GM23248 (cell line): Measurements from ENCODE around the gene CASZ1. TPM values are rescaled to one million over a fixed set of nuclear protein-coding genes. Genes with fewer than 3 reads are reported as not detected.

Experiments used
- DNase-seq: peaks from one replicate; pipeline ENCODE4 v3.0.0-alpha.2; 2015
- H2AFZ ChIP-seq: fragments of 200-600 bp; sonication (generic); 2 replicates; pipeline ENCODE4 v1.6.1; 2016; ENCODE audit warnings: antibody characterized with exemption
- H3F3A ChIP-seq: fragments of 200-600 bp; sonication (generic); 2 replicates; pipeline ENCODE4 v1.6.1; 2016; ENCODE audit warnings: mild to moderate bottlenecking, antibody characterized with exemption, mixed run types; ENCODE audit not compliant: insufficient read depth
- H3K27ac ChIP-seq: fragments of 200-600 bp; sonication (generic); 2 replicates; pipeline ENCODE4 v1.5.1; 2016; ENCODE audit warnings: mild to moderate bottlenecking
- H3K27me3 ChIP-seq: fragments of 200-600 bp; sonication (generic); replicated peaks from 2 replicates; pipeline ENCODE4 v1.6.1; 2016; ENCODE audit warnings: mild to moderate bottlenecking; ENCODE audit not compliant: insufficient read depth
- H3K36me3 ChIP-seq: fragments of 200-600 bp; sonication (generic); 2 replicates; pipeline ENCODE4 v1.6.1; 2016; ENCODE audit warnings: low read depth, mild to moderate bottlenecking
- H3K4me1 ChIP-seq: fragments of 200-600 bp; sonication (generic); 2 replicates; pipeline ENCODE4 v1.6.1; 2016; ENCODE audit warnings: mild to moderate bottlenecking; ENCODE audit not compliant: insufficient read depth
- H3K4me2 ChIP-seq: fragments of 200-600 bp; sonication (generic); one replicate; pipeline ENCODE4 v1.6.1; 2016; ENCODE audit warnings: mild to moderate bottlenecking; ENCODE audit not compliant: unreplicated experiment
- H3K4me3 ChIP-seq: fragments of 200-600 bp; sonication (generic); 2 replicates; pipeline ENCODE4 v1.5.1; 2016; ENCODE audit warnings: mild to moderate bottlenecking
- H3K79me2 ChIP-seq: fragments of 200-600 bp; sonication (generic); 2 replicates; pipeline ENCODE4 v1.6.1; 2016; ENCODE audit warnings: mild to moderate bottlenecking; ENCODE audit not compliant: insufficient read depth
- H3K9ac ChIP-seq: fragments of 200-600 bp; sonication (generic); 2 replicates; pipeline ENCODE4 v1.6.1; 2016; ENCODE audit warnings: mild to moderate bottlenecking
- H3K9me2 ChIP-seq: fragments of 200-600 bp; sonication (generic); 2 replicates; pipeline ENCODE4 v1.6.1; 2016; ENCODE audit warnings: mixed run types, mild to moderate bottlenecking, moderate library complexity; ENCODE audit not compliant: insufficient read depth
- H3K9me3 ChIP-seq: fragments of 200-600 bp; sonication (generic); one replicate; pipeline ENCODE4 v1.6.1; 2017; ENCODE audit warnings: low read depth
- H4K20me1 ChIP-seq: fragments of 200-600 bp; sonication (generic); 2 replicates; pipeline ENCODE4 v1.6.0; 2016; ENCODE audit not compliant: insufficient read depth
- EZH2 ChIP-seq: fragments of 200-600 bp; sonication (generic); IDR thresholded peaks from 2 replicates; pipeline ENCODE4 v1.6.1; 2018; ENCODE audit warnings: antibody characterized with exemption, mild to moderate bottlenecking; ENCODE audit not compliant: insufficient read depth, poor library complexity, severe bottlenecking
- EZH2phosphoT487 ChIP-seq: fragments of 200-600 bp; sonication (generic); IDR thresholded peaks from 2 replicates; pipeline ENCODE4 v1.6.1; 2018; ENCODE audit warnings: antibody characterized with exemption, moderate library complexity, mild to moderate bottlenecking, low read depth; ENCODE audit not compliant: insufficient read depth
- WGBS, 2 experiments: methylation state at CpG; one replicate each; pipeline ENCODE4 v1.1.6; 2015 to 2017; ENCODE audit warnings: low lambda C conversion rate in 2 of 2, low coverage in 1 of 2; ENCODE audit errors: missing lambda C conversion rate in 2 of 2; 5-methylcytosine and 5-hydroxymethylcytosine counted together
- in situ Hi-C: fragments of 300-500 bp; cut with MboI; formaldehyde crosslinking; loops from 2 replicates; pipeline ENCODE4 v1.15.0; 2020
- polyA plus RNA-seq: library from polyadenylated mRNA; unstranded; fragments of >200 nt; fragmentation: Nextera tagmentation; extraction: Ambion mirVana; gene quantifications from 2 replicates; pipeline ENCODE4 v1.2.1, GENCODE V29; 2016
- total RNA-seq: library from RNA; depleted of rRNA; stranded (reverse); fragments of >200 nt; shearing (Covaris generic); gene quantifications from 2 replicates; pipeline ENCODE4 v1.2.3, GENCODE V29; 2014

CASZ1 gene
- total and polyA plus RNA-seq, 2 experiments from 2014 or later, result 0.11 to 0.54 TPM

DNA sequence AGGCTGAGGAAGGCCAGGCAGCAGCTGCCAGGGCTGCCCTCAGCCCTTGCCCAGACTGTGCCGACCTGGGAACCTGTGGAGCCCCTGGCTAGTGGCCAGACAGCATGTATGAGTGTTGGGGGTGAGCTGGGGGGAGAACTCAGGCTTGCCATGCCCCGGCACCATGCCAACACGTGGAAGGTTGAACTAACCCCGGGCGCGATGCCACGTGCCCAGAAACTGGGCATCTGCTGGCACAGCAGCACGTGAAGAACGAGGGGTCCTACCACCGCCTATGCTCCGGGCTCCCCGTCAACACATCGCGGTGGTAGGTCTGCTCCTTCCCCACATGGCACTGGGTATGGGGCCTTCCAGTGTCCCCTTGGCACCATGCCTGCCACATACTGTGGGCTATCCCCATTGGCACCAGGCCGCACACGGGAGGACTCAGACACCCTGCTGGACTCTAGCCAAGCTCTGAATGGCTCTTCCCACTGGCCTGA lies 68.7 kb downstream of the CASZ1 start:
- Histone ChIP-seq H3K27ac (no peak overlapping the region), H3K4me1 (peaks cover 4% of the 10 kb centered on the region), H2AFZ (no peak overlapping the region), H3K9me3 (no peaks in the 10 kb centered on the region), H4K20me1 (no peaks in the 10 kb centered on the region), H3K79me2 (no peaks in the 10 kb centered on the region), H3K4me2 (no peak overlapping the region), H3K36me3 (no peaks in the 10 kb centered on the region), H3F3A (0 out of 2 replicates have a peak, but pooled peaks cover 4% of the 10 kb centered on the region), H3K4me3 (no peak overlapping the region), H3K9me2 (no peaks in the 10 kb centered on the region), H3K9ac (no peak overlapping the region), H3K27me3 (0 out of 2 replicates have a peak, but pooled peaks cover 7% of the 10 kb centered on the region)
- 87 to 91% methylated on average over 16 of the region's 16 CpGs for WGBS, 2 experiments
- in situ Hi-C loops, result no loop called here
- DNase-seq, result no peak
- TF ChIP-seq EZH2phosphoT487 (no peak), EZH2 (no peak)

DNA sequence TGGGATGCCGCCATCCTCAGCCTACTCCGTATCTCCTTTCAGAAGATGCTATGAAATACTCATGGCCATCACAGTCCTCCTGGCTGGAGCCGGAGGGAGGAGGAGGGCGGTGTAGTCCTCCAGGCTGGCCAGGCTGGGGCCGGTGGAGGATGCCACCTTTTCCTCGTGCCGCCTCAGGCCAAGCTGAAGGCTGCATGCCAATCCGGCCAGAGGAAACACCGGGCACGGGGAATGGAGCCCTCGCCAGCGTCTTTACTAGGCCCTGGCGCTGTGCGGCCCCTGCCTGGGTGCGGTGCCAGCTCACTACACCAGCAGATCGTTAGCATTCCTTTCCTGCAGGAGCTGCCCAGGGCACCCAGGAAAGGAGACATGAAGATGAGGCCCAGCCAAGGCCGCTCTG lies 70.1 kb downstream of the CASZ1 start:
- TF ChIP-seq EZH2phosphoT487 (no peak), EZH2 (no peak)
- DNase-seq, result no peak
- H3K4me3 ChIP-seq, result no peak overlapping the region
- H3K9me3 ChIP-seq, result no peaks in the 10 kb centered on the region
- H3K4me2 ChIP-seq, result no peak overlapping the region
- H3K9ac ChIP-seq, result no peak overlapping the region
- no peak overlapping the region for H2AFZ ChIP-seq
- H3K9me2 ChIP-seq, result no peaks in the 10 kb centered on the region
- H4K20me1 ChIP-seq, result no peaks in the 10 kb centered on the region
- H3K27me3 ChIP-seq, result 0 out of 2 replicates have a peak, but pooled peaks cover 7% of the 10 kb centered on the region
- H3K27ac ChIP-seq, result no peak overlapping the region
- peaks cover 4% of the 10 kb centered on the region for H3K4me1 ChIP-seq
- 80 to 81% methylated on average over 17 of the region's 17 CpGs for WGBS, 2 experiments
- no peaks in the 10 kb centered on the region for H3K79me2 ChIP-seq
- no peaks in the 10 kb centered on the region for H3K36me3 ChIP-seq
- in situ Hi-C loops, result no loop called here
- H3F3A ChIP-seq, result 0 out of 2 replicates have a peak, but pooled peaks cover 1% of the 10 kb centered on the region

DNA sequence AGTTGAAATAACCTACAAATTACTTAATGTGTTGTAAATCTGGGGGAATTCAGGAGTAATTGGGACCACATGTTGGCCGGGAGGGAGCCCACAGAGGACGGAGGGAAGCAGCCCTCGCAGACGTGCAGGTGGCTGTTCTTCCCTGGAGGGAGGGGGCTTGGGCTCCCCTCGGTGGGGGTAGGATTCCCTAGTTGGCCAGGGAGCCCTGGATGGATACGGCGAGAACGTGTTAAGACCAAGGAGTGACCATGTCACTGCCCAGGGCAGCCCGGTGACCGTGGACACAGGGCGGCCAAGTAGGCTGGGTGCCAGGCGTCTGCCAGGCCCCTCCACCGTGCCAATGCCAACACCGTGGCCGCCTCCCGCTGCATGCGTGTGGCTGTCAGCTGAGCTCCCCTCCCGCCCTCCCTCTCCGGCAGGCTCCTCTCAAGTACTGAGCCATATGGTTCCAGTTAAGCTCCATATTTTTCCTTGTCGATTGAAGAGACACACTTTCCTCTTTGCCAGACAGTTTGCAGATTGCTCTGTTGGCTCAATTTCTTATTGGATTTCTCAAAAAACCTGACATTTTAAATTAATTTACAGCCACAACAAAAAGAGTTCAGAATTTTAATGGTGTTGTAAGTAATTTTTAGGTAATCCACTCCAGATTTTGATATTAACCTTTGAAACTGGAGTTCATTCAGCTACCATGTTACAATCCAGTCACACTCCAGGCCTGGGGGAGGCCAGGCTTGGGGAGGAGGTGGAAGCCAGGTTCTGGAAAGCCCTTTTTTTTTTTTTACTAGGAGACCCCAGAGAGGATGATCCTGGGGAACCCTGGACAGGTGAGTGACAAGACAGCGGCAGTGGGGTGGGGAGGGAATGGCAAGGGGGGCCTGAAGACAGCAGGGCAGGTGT lies 71.2 kb downstream of the CASZ1 start:
- 4% methylated on average over 17 to 21 of the region's 21 CpGs for WGBS, 2 experiments
- H3K9ac ChIP-seq, result no peak overlapping the region
- H2AFZ ChIP-seq, result no peak overlapping the region
- TF ChIP-seq EZH2phosphoT487 (0 out of 2 replicates have a peak, but pooled peaks have one; percentile 52), EZH2 (no peak)
- H3K36me3 ChIP-seq, result no peaks in the 10 kb centered on the region
- H3K4me3 ChIP-seq, result no peak overlapping the region
- peaks cover 4% of the 10 kb centered on the region for H3K4me1 ChIP-seq
- H3K79me2 ChIP-seq, result no peaks in the 10 kb centered on the region
- H3F3A ChIP-seq, result no peaks in the 10 kb centered on the region
- in situ Hi-C loops, result no loop called here
- no peaks in the 10 kb centered on the region for H3K9me3 ChIP-seq
- H3K9me2 ChIP-seq, result no peaks in the 10 kb centered on the region
- DNase-seq, result peak; percentile 79
- peak overlapping the region; percentile 25 for H3K4me2 ChIP-seq
- H4K20me1 ChIP-seq, result no peaks in the 10 kb centered on the region
- H3K27me3 ChIP-seq, result 0 out of 2 replicates have a peak, but pooled peaks cover 7% of the 10 kb centered on the region
- no peak overlapping the region for H3K27ac ChIP-seq

DNA sequence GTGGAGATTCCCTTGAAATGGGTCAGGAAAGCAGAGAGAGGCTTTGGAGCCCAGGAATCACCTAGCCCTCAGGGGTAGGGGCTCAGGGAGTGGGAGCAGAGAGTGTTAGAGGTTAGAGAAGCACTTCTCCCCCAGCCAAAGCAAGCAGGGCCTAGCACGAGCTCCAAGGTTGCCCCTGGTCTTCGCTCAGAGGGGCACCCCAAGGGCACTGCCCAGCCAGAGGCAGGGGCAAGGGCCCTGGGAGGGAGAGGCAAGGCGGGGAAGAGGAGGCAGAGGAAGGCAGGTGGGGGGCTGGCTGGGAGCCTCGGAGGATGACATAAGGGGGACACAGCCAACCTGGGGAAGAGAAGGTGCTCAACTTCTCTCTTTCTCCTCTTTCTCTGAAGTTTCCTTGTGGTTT lies 71.9 kb downstream of the CASZ1 start:
- no peak overlapping the region for H3K27ac ChIP-seq
- H2AFZ ChIP-seq, result no peak overlapping the region
- no peaks in the 10 kb centered on the region for H3K79me2 ChIP-seq
- H3K27me3 ChIP-seq, result peaks cover 14% of the 10 kb centered on the region; the same call in 1 of the 2 replicates
- H4K20me1 ChIP-seq, result no peaks in the 10 kb centered on the region
- H3F3A ChIP-seq, result no peaks in the 10 kb centered on the region
- H3K4me2 ChIP-seq, result no peak overlapping the region
- H3K9me2 ChIP-seq, result no peaks in the 10 kb centered on the region
- peaks cover 4% of the 10 kb centered on the region for H3K4me1 ChIP-seq
- no peaks in the 10 kb centered on the region for H3K36me3 ChIP-seq
- H3K9ac ChIP-seq, result no peak overlapping the region
- in situ Hi-C loops, result no loop called here
- 31 to 49% methylated on average over 2 to 4 of the region's 4 CpGs for WGBS, 2 experiments
- no peak for DNase-seq
- H3K4me3 ChIP-seq, result no peak overlapping the region
- TF ChIP-seq EZH2 (no peak), EZH2phosphoT487 (no peak)
- H3K9me3 ChIP-seq, result no peaks in the 10 kb centered on the region
